Neutrophil (primary cell): ENCODE data around the gene OR56A5.

Experiments
- H3K27ac ChIP-seq: fragments of 200-600 bp; sonication (generic); 2 replicates; pipeline ENCODE4 v1.5.1; 2016; ENCODE audit warnings: mild to moderate bottlenecking, moderate library complexity
- H3K27me3 ChIP-seq: fragments of 200-600 bp; sonication (generic); 2 replicates; pipeline ENCODE4 v1.6.0; 2016; ENCODE audit warnings: mild to moderate bottlenecking
- H3K36me3 ChIP-seq: fragments of 200-600 bp; sonication (generic); 2 replicates; pipeline ENCODE4 v1.5.1; 2017
- H3K4me1 ChIP-seq, 2 experiments: fragments of 200-600 bp in 1 of 2; sonication (generic) in 1 of 2; 1 replicate in 1 of 2; 2 replicates in 1 of 2; pipeline versions ENCODE4 v1.5.1 to v1.6.1; 2013 to 2016; ENCODE audit warnings: low read depth in 1 of 2, low read length in 1 of 2, mild to moderate bottlenecking in 1 of 2, moderate library complexity in 1 of 2; ENCODE audit not compliant: control insufficient read depth in 1 of 2, insufficient read depth in 1 of 2
- H3K4me3 ChIP-seq, 2 experiments: fragments of 200-600 bp in 1 of 2; sonication (generic) in 1 of 2; 1 replicate in 1 of 2; 2 replicates in 1 of 2; pipeline ENCODE4 v1.5.1; 2013 to 2016; ENCODE audit warnings: low read depth in 1 of 2, low read length in 1 of 2, mild to moderate bottlenecking in 1 of 2, moderate library complexity in 1 of 2
- H3K9me3 ChIP-seq: fragments of 200-600 bp; sonication (generic); 2 replicates; pipeline ENCODE4 v1.5.1; 2016
- CTCF ChIP-seq: fragments of 200-600 bp; sonication (generic); IDR thresholded peaks from 2 replicates; pipeline ENCODE4 v1.5.1; 2016; ENCODE audit warnings: antibody characterized with exemption

Gene OR56A5

GRCh38 chr11:5955586-5955985, 12.7 kb downstream of the OR56A5 start:
- Histone ChIP-seq H3K4me1 (no peaks in the 10 kb centered on the region), H3K27me3 (peaks cover 19% of the 10 kb centered on the region), H3K9me3 (no peaks in the 10 kb centered on the region), H3K27ac (no peak overlapping the region), H3K4me3 (no peak overlapping the region), H3K36me3 (no peaks in the 10 kb centered on the region)
- no peak for TF ChIP-seq CTCF

GRCh38 chr11:5941951-5942350, 26.3 kb downstream of the OR56A5 start, which contains the start of gene OR56A3:
Gene OR56A3 (plus strand): TSS chr11:5942251. CDS start chr11:5947347, 5,096 bp downstream.
- Histone ChIP-seq H3K36me3 (no peaks in the 10 kb centered on the region), H3K4me3 (no peak within 1 kb of the TSS), H3K4me1 (no peaks in the 10 kb centered on the region), H3K27ac (no peak within 1 kb of the TSS), H3K27me3 (peaks cover 28% of the 10 kb centered on the region), H3K9me3 (no peaks in the 10 kb centered on the region)
- no peak for TF ChIP-seq CTCF

- no peaks in the 10 kb centered on the region for H3K9me3 ChIP-seq
- H3K4me1 ChIP-seq = no peaks in the 10 kb centered on the region
- H3K36me3 ChIP-seq = no peaks in the 10 kb centered on the region
- H3K4me3 ChIP-seq = no peak overlapping the region
- no peak overlapping the region for H3K27ac ChIP-seq
- TF ChIP-seq CTCF = no peak
- peaks cover 28% of the 10 kb centered on the region for H3K27me3 ChIP-seq
Measured at GRCh38 chr11:5940748-5941147, 27.5 kb downstream of the OR56A5 start.

GRCh38 chr11:5938603-5938965, 29.7 kb downstream of the OR56A5 start:
- no peaks in the 10 kb centered on the region for H3K9me3 ChIP-seq
- peaks cover 15% of the 10 kb centered on the region for H3K27me3 ChIP-seq
- no peak overlapping the region for H3K27ac ChIP-seq
- no peaks in the 10 kb centered on the region for H3K36me3 ChIP-seq
- H3K4me1 ChIP-seq = no peaks in the 10 kb centered on the region
- no peak overlapping the region for H3K4me3 ChIP-seq
- TF ChIP-seq CTCF = no peak

GRCh38 chr11:5937868-5938602, 30.3 kb downstream of the OR56A5 start:
- peaks cover 13% of the 10 kb centered on the region for H3K27me3 ChIP-seq

More at GRCh38 chr11:5937868-5938602, 30.3 kb downstream of the OR56A5 start:
- Histone ChIP-seq H3K9me3 (no peaks in the 10 kb centered on the region), H3K36me3 (no peaks in the 10 kb centered on the region), H3K4me1 (no peaks in the 10 kb centered on the region), H3K27ac (no peak overlapping the region), H3K4me3 (no peak overlapping the region)
- no peak for TF ChIP-seq CTCF
